SK-N-SH (cell line): ENCODE results near the gene ADAP1. TPM values are rescaled to one million over a fixed set of nuclear protein-coding genes. Genes with fewer than 3 reads are reported as not detected.

Experiments
- CTCF ChIA-PET: fragments of 300-600, 350-600 bp; formaldehyde crosslinking; extraction: SDS; loops from one replicate; lab custom pipeline; 2021; lab: Yijun Ruan, JAX
- POLR2A ChIA-PET: fragments of 350-600 bp; sonication (Branson Sonifier 250); formaldehyde crosslinking; extraction: SDS; loops from one replicate; lab custom pipeline; 2020; ENCODE audit warnings: antibody characterized with exemption, inconsistent platforms; lab: Yijun Ruan, JAX
- DNase-seq: peaks from one replicate; pipeline ENCODE4 v3.0.0; 2012
- H2AFZ ChIP-seq: fragments of 200-600 bp; sonication (generic); 2 replicates; pipeline ENCODE4 v1.8.1; 2016; ENCODE audit warnings: antibody characterized with exemption, mild to moderate bottlenecking, low read depth
- H3F3A ChIP-seq: fragments of 200-600 bp; sonication (generic); replicated peaks from 2 replicates; pipeline ENCODE3; 2016; ENCODE audit warnings: antibody characterized with exemption, mild to moderate bottlenecking; ENCODE audit not compliant: insufficient read depth
- H3K27ac ChIP-seq, 2 experiments: fragments of 200-500 bp in 1 of 2; fragments of 200-600 bp in 1 of 2; sonication (Bioruptor generic) in 1 of 2; sonication (generic), shearing (Covaris generic) in 1 of 2; 2 replicates each; pipeline versions ENCODE4 v1.5.1 to v1.6.1; 2014 to 2016; ENCODE audit warnings: low read depth in 2 of 2, inconsistent platforms in 1 of 2, low read length in 1 of 2, mild to moderate bottlenecking in 1 of 2, mixed read lengths in 1 of 2
- H3K27me3 ChIP-seq: fragments of 200-600 bp; sonication (generic), shearing (Covaris generic); 2 replicates; pipeline ENCODE4 v1.6.1; 2016; ENCODE audit warnings: mixed run types; ENCODE audit not compliant: insufficient read depth
- H3K36me3 ChIP-seq, 2 experiments: fragments of 200-500 bp in 1 of 2; fragments of 200-600 bp in 1 of 2; sonication (Bioruptor generic) in 1 of 2; sonication (generic) in 1 of 2; replicated peaks in 1 of 2; 2 replicates each; pipeline versions ENCODE3 to v1.5.1; 2014 to 2016; ENCODE audit warnings: low read length in 1 of 2, mild to moderate bottlenecking in 1 of 2; ENCODE audit not compliant: insufficient read depth in 2 of 2, control insufficient read depth in 1 of 2
- H3K4me1 ChIP-seq, 2 experiments: fragments of 200-500 bp in 1 of 2; fragments of 200-600 bp in 1 of 2; sonication (Bioruptor generic) in 1 of 2; sonication (generic), shearing (Covaris generic) in 1 of 2; 2 replicates each; pipeline versions ENCODE4 v1.5.1 to v1.6.1; 2014 to 2016; ENCODE audit warnings: low read depth in 1 of 2, low read length in 1 of 2, mixed run types in 1 of 2; ENCODE audit not compliant: insufficient read depth in 2 of 2, control insufficient read depth in 1 of 2
- H3K4me2 ChIP-seq: fragments of 200-600 bp; sonication (generic), shearing (Covaris generic); 2 replicates; pipeline ENCODE4 v1.6.1; 2017; ENCODE audit warnings: mixed run types
- H3K4me3 ChIP-seq, 2 experiments: fragments of 200-500 bp in 1 of 2; fragments of 200-600 bp in 1 of 2; sonication (Bioruptor generic) in 1 of 2; sonication (generic), shearing (Covaris generic) in 1 of 2; 2 replicates each; pipeline versions ENCODE4 v1.5.1 to v1.8.1; 2014 to 2016; ENCODE audit warnings: low read depth in 2 of 2, inconsistent platforms in 1 of 2, low read length in 1 of 2, mild to moderate bottlenecking in 1 of 2, mixed read lengths in 1 of 2, moderate library complexity in 1 of 2
- H3K79me2 ChIP-seq: fragments of 200-600 bp; sonication (generic); 2 replicates; pipeline ENCODE4 v1.8.1; 2017; ENCODE audit warnings: mild to moderate bottlenecking; ENCODE audit not compliant: insufficient read depth
- H3K9ac ChIP-seq: fragments of 200-600 bp; sonication (generic); 2 replicates; pipeline ENCODE4 v1.6.1; 2017; ENCODE audit warnings: mixed run types
- H3K9me2 ChIP-seq: fragments of 200-600 bp; sonication (generic); 2 replicates; pipeline ENCODE4 v1.6.1; 2017; ENCODE audit warnings: mixed run types
- H3K9me3 ChIP-seq: fragments of 200-600 bp; sonication (generic); 2 replicates; pipeline ENCODE4 v1.6.1; 2017; ENCODE audit warnings: mixed run types, mild to moderate bottlenecking, moderate library complexity
- H4K20me1 ChIP-seq: fragments of 200-600 bp; sonication (generic); 2 replicates; pipeline ENCODE4 v1.6.1; 2017; ENCODE audit warnings: mild to moderate bottlenecking, mixed run types; ENCODE audit not compliant: insufficient read depth
- CHD2 ChIP-seq: fragments of 150-350 bp; IDR thresholded peaks from 2 replicates; pipeline ENCODE4 v1.6.1; 2018; ENCODE audit warnings: low read length; ENCODE audit not compliant: partially characterized antibody
- ELF1 ChIP-seq: IDR thresholded peaks from 2 replicates; pipeline ENCODE4 v1.4.0; 2012
- EP300 ChIP-seq, 2 experiments: IDR thresholded peaks; 2 replicates each; pipeline versions ENCODE4 v1.4.0 to v1.6.1; 2012; ENCODE audit warnings: borderline replicate concordance in 1 of 2, low read depth in 1 of 2, low read length in 1 of 2
- EZH2phosphoT487 ChIP-seq: fragments of 200-600 bp; sonication (generic); IDR thresholded peaks from 2 replicates; pipeline ENCODE4 v1.6.1; 2017; ENCODE audit warnings: low read depth, mixed run types, mild to moderate bottlenecking, antibody characterized with exemption, moderate library complexity, borderline replicate concordance
- FOSL2 ChIP-seq: IDR thresholded peaks from 2 replicates; pipeline ENCODE4 v1.4.0; 2012; ENCODE audit warnings: low read depth, mild to moderate bottlenecking, moderate library complexity, borderline replicate concordance
- JUND ChIP-seq: IDR thresholded peaks from 2 replicates; pipeline ENCODE4 v1.4.0; 2012
- MEF2A ChIP-seq: IDR thresholded peaks from 2 replicates; pipeline ENCODE4 v1.4.0; 2012; ENCODE audit warnings: low read depth, borderline replicate concordance
- NFIC ChIP-seq: IDR thresholded peaks from 2 replicates; pipeline ENCODE4 v1.4.0; 2012; ENCODE audit warnings: borderline replicate concordance
- NRF1 ChIP-seq: IDR thresholded peaks from 2 replicates; pipeline ENCODE4 v1.6.1; 2012; ENCODE audit warnings: low read depth, mild to moderate bottlenecking, low read length
- POLR2AphosphoS5 ChIP-seq: IDR thresholded peaks from 2 replicates; pipeline ENCODE4 v1.6.1; 2012; ENCODE audit warnings: low read depth, low read length
- WGBS: methylation state at CpG from one replicate; pipeline ENCODE4 v1.1.6; 2017; ENCODE audit warnings: low lambda C conversion rate; 5-methylcytosine and 5-hydroxymethylcytosine counted together
- polyA plus RNA-seq, 3 experiments: library from polyadenylated mRNA; depleted of rRNA; stranded (reverse); fragments of >200 nt; gene quantifications; 2 replicates each; pipeline ENCODE4 v1.2.3, GENCODE V29; 2012
- TF ChIP-seq, protein P1 (sequence below): IDR thresholded peaks from 2 replicates; pipeline ENCODE4 v1.4.0; 2012; ENCODE audit warnings: low read depth, borderline replicate concordance
- TF ChIP-seq, protein P2 (sequence below): fragments of 200-600 bp; sonication (generic); IDR thresholded peaks from 2 replicates; pipeline ENCODE4 v1.6.1; 2017; ENCODE audit warnings: antibody characterized with exemption, mild to moderate bottlenecking, moderate library complexity
- TF ChIP-seq, protein P3 (sequence below): IDR thresholded peaks from 2 replicates; pipeline ENCODE4; 2012

Gene ADAP1
- polyA plus RNA-seq, 1 of the 3 experiments (the other 2 are of a cell fraction), result 3.2 TPM

DNA sequence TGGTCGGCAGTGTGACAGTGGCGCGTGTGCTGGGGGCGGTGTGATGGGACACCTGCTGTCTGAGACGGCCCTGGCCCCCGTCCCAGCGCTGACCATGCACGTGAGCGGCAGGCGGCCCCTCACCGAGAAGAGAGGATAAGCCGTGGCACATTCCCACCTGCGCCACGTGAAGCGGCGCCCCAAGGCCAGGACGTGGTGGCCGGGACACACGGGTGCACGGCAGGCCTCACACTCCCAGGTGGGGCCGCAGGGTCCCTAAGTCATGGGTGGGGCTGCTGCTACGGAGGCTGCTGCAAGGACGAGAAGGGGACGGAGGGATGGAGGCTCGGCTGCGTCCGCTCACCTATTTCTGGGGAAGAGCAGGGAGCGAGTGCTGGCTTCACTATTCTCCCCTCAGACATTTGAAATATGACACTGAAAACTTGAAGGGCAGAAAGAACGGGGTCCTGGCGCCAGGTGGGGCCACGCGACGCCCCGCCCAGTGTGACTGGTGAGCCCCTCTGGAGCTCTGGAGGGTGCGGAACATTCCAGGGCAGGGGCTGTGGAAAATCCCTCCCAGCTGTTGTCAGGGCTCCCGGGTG lies 36.0 kb upstream of the ADAP1 start:
- CTCF ChIA-PET, result interaction anchor here (1.4 to 11.2 kb wide), 6 partner anchors 9 to 150 kb away, joined by 5 to 756 read pairs (median 130); partner anchors contain the start of genes COX19, CYP2W1 and GPR146
- WGBS, result 92% methylated on average over 35 of the region's 36 CpGs
- no peak overlapping the region for H3K4me2 ChIP-seq
- H3K27ac ChIP-seq, result no peak overlapping the region
- no peaks in the 10 kb centered on the region for H3K79me2 ChIP-seq
- H3K9ac ChIP-seq, result no peak overlapping the region
- H2AFZ ChIP-seq, result no peak overlapping the region
- no peak for TF ChIP-seq EP300 (IDR thresholded peaks at IDR 0.05; ENCODE audit: borderline replicate concordance in 1 of 2, low read depth in 1 of 2, low read length in 1 of 2)
- TF ChIP-seq, protein P1, sequence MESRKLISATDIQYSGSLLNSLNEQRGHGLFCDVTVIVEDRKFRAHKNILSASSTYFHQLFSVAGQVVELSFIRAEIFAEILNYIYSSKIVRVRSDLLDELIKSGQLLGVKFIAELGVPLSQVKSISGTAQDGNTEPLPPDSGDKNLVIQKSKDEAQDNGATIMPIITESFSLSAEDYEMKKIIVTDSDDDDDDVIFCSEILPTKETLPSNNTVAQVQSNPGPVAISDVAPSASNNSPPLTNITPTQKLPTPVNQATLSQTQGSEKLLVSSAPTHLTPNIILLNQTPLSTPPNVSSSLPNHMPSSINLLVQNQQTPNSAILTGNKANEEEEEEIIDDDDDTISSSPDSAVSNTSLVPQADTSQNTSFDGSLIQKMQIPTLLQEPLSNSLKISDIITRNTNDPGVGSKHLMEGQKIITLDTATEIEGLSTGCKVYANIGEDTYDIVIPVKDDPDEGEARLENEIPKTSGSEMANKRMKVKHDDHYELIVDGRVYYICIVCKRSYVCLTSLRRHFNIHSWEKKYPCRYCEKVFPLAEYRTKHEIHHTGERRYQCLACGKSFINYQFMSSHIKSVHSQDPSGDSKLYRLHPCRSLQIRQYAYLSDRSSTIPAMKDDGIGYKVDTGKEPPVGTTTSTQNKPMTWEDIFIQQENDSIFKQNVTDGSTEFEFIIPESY, result no peak
- no peak for TF ChIP-seq CHD2
- TF ChIP-seq MEF2A, result no peak
- TF ChIP-seq POLR2AphosphoS5, result no peak
- no peak for TF ChIP-seq ELF1
- TF ChIP-seq, protein P2, sequence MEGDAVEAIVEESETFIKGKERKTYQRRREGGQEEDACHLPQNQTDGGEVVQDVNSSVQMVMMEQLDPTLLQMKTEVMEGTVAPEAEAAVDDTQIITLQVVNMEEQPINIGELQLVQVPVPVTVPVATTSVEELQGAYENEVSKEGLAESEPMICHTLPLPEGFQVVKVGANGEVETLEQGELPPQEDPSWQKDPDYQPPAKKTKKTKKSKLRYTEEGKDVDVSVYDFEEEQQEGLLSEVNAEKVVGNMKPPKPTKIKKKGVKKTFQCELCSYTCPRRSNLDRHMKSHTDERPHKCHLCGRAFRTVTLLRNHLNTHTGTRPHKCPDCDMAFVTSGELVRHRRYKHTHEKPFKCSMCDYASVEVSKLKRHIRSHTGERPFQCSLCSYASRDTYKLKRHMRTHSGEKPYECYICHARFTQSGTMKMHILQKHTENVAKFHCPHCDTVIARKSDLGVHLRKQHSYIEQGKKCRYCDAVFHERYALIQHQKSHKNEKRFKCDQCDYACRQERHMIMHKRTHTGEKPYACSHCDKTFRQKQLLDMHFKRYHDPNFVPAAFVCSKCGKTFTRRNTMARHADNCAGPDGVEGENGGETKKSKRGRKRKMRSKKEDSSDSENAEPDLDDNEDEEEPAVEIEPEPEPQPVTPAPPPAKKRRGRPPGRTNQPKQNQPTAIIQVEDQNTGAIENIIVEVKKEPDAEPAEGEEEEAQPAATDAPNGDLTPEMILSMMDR, result no peak
- no peak for TF ChIP-seq NFIC
- TF ChIP-seq JUND, result no peak
- TF ChIP-seq NRF1, result no peak
- TF ChIP-seq, protein P3, sequence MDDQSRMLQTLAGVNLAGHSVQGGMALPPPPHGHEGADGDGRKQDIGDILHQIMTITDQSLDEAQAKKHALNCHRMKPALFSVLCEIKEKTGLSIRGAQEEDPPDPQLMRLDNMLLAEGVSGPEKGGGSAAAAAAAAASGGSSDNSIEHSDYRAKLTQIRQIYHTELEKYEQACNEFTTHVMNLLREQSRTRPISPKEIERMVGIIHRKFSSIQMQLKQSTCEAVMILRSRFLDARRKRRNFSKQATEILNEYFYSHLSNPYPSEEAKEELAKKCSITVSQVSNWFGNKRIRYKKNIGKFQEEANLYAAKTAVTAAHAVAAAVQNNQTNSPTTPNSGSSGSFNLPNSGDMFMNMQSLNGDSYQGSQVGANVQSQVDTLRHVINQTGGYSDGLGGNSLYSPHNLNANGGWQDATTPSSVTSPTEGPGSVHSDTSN, result no peak
- TF ChIP-seq FOSL2, result no peak
- no peak for TF ChIP-seq EZH2phosphoT487
- no peaks in the 10 kb centered on the region for H3K27me3 ChIP-seq
- H3K9me2 ChIP-seq, result no peaks in the 10 kb centered on the region
- H3K9me3 ChIP-seq, result no peaks in the 10 kb centered on the region
- peaks cover 0 to 3% of the 10 kb centered on the region in 2 experiments for H3K36me3 ChIP-seq
- peaks cover 3 to 14% of the 10 kb centered on the region in 2 experiments; a peak in 2 of 4 replicates for H3K4me1 ChIP-seq
- H3F3A ChIP-seq, result peaks cover 10% of the 10 kb centered on the region
- no peak for DNase-seq
- H4K20me1 ChIP-seq, result peaks cover 4% of the 10 kb centered on the region; the same call in 1 of the 2 replicates
- POLR2A ChIA-PET, result no interaction called here
- H3K4me3 ChIP-seq, result no peak overlapping the region
